ENCODE data around the gene STK11.
A peak's percentile ranks its signal among the peaks of the same experiment; 100 is the strongest.

The STK11 gene, protein sequence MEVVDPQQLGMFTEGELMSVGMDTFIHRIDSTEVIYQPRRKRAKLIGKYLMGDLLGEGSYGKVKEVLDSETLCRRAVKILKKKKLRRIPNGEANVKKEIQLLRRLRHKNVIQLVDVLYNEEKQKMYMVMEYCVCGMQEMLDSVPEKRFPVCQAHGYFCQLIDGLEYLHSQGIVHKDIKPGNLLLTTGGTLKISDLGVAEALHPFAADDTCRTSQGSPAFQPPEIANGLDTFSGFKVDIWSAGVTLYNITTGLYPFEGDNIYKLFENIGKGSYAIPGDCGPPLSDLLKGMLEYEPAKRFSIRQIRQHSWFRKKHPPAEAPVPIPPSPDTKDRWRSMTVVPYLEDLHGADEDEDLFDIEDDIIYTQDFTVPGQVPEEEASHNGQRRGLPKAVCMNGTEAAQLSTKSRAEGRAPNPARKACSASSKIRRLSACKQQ

DNA sequence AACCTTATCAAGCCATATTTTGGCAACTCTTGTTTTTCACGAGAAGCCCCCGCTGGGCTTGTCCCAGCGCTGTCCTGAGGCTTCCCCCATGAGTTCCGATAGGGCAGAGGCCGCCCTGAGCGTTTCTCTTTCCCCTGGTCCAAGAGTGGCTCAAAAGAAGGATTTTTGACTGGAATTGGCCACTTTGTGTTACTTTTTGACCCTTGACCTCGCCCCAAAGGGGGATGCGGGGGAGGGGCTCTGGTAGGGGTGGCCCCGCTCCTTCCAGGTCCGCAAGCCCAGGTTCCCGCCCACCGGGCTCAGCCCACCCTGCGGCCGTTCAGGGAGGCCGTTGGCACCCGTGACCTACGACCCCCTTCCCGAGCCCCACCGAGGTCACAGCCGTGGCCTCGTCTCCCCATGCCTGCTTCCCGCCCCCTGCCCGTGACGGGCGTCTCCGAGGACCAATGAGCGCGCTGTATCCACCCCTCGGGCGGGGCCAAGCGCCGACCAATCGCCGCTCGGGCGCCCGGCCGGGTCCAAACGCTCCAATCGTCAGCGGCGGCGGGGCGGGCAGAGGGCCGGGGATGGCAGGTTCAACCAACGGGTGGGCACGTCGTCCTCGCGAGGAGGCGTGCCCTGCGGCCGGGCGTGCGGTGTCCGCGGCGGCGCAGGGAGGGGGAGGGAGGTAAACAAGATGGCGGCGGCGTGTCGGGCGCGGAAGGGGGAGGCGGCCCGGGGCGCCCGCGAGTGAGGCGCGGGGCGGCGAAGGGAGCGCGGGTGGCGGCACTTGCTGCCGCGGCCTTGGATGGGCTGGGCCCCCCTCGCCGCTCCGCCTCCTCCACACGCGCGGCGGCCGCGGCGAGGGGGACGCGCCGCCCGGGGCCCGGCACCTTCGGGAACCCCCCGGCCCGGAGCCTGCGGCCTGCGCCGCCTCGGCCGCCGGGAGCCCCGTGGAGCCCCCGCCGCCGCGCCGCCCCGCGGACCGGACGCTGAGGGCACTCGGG is at the start of gene STK11:
TSS of gene STK11 (plus strand) at position 665 of the 986 bp plus-strand sequence. CDS start 1,136 bp downstream, outside the sequence.
- DNase-seq: peak; percentile 99

DNA sequence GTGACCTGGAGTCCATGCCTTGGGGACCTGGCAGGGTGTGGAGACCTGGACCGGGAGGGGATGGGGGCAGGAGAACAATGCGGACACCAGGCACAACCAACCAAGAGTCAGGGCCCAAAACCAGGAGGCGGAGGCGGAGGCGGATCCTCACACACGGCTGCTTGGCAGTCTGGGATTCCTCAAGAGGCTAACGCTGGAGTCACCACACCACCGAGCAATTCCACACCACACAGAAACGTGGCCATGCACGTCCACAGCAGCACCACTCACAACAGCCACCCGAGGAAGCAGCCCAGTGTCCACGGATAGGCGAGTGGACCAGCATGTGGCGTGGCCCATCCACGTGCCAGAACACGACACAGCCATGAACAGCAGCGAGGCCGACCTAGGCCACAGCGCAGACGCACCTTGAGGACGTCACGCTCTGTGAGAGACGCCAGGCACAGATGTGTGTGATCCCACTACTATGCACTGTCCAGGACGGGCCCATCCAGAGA is 49.2 kb upstream of the STK11 start:
- no peak for DNase-seq

DNA sequence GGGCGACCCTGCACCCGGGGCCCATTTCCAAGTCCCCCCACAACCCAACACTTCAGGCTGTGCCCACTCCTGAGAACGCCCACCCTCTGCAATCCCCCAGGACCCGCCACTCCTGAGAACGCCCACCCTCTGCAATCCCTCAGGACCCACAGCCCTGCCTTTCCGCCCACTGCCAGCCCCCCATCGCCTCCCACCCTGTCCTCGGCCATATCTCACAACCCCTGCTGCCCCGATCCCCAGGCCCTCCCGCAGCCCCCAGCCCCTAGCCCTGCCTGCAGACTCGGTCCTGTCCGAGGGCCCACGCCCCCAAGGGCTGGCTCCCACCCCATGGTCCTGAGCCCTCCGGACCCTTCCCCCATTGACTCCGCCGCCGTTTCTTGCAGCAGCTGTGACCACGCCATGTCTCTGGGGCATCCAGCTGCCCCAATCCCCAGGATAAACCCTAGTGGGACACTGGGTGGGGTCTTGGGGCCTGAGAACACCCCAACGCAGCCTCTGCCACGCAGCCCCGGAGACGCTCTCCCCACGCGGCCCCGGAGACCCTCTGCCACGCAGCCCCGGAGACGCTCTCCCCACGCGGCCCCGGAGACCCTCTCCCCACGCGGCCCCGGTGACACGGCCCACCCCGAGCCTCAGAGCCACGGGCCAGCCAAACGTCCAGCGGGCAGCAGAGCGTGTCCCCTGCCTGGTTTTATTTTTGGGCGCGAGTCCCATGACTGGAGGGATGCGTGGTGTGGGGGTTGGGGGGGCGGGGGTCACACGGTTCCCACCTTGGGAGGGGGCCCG is 48.6 kb upstream of the STK11 start:
- DNase-seq: no peak

DNA sequence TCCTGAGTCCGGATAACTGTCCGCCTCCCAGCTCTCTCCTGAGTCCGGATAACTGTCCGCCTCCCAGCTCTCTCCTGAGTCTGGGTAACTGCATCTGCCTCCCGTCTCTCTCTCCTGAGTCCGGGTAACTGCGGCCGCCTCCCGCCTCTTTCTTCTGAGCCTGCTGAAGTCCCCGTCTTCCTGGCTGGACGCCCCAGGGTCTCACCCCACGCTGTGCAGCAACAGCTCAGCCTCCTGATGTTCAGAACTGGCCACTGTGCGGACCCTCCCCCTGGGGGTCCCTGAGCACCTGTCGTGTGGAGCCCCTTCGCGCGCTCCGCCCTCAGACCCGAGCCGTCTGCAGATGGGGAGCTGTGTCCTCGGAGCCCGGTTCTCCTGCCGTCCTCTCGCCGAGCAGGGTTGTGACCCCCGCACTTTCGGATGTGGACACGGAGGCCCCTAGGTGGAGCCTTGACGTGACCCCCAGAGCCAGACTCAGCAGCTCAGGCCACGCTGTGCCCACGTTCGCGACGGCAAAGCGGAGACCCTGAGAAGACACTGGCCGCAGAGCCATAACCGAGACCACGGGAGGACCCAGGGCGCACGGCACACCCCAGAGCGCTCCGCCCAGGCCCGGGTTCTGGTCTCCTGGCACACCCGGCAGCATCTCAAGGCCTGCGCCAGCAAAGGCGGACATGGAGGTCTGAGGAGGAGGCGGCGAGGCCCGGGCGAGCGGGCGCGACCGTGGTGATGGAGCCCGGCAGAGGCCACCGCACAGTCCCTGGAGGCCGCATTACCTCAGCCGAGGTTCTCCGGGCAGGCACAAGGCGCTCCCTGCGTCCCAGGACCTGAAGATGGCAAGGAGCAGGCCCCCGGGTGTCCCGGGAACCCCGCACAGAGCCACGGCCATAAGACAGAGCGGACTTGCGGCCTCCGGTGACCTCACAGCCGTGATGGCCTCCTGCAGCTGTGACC is 47.4 kb upstream of the STK11 start:
- no peak for DNase-seq

DNA sequence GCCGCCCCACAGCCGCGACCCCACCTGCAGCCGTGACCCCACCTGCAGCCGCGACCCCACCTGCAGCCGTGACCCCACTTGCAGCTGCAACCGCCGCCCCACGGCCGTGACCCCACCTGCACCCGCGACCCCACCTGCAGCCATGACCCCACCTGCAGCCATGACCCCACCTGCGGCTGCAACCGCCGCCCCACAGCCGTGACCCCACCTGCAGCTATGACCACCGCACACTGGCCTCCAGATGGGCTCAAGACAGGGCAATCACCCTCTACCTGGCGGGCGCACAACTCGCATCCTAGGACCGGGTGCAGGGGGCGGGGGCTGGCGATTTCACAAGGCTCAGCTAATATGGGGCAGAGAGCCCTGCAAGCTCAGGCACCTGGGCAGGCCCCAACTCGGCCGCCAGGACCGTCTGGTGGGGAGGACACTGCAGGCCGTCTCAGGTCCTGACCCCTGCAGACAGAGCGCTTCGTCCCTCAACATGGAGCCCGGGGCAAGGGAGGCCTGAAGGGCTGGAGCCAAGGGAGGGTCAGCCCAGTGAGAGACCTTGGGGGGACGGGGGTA is 46.6 kb upstream of the STK11 start:
- no peak for DNase-seq

DNA sequence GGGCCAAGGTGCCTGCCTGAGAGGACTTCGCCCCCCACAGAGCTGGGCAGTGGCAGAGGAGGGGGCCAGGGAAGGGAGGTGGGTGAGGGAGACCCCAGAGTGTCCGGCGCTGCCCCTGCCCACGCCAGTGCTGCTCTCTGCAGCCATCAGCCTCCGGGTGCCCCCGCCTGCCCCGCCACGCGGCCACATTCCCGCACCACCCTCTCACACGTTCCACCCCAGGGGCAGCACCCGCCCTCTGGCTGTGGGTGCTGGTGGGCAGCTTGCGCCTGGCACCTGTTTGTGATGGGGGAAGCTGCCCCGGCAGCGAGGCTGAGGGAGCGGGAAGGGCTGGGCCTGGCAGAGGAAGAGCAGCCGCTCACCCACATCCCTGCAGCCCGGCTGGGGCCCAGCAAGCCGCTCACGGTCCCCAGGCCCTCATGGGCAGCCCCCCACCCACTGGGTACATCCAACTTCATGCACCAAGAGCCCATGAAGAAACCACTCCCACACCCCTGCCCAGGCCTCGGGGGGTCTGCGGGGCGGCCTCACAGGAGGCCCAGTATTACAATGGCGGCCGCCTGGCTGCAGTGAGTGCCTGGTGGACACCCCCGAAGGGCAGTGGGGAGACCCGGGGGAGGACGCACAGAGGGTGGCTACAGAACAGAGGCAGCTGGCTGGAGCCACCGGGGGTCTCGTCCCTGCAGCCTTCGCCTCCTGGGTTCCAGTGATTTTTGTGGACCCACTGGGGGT is 45.5 kb upstream of the STK11 start:
- DNase-seq: no peak

DNA sequence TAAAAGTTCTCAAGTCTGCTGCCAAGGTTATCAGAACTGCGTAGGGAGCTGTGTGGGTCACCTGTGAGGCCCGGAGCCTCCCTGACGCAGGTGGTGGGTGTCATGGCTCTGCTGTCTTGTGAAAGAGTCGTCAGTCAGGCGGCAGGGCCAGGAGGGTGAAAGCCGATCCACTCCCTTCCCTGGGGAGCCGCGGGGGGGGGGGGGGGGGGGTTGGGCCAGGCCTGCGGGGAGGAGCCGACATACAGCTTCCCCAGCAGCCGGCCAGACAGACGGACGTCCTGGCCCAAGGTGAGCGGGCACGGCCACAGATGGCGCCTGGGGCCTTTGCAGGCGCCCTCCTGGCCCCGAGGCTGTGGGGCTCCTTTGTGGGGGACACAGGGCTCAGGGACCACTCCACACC is 43.9 kb upstream of the STK11 start:
- DNase-seq: no peak

DNA sequence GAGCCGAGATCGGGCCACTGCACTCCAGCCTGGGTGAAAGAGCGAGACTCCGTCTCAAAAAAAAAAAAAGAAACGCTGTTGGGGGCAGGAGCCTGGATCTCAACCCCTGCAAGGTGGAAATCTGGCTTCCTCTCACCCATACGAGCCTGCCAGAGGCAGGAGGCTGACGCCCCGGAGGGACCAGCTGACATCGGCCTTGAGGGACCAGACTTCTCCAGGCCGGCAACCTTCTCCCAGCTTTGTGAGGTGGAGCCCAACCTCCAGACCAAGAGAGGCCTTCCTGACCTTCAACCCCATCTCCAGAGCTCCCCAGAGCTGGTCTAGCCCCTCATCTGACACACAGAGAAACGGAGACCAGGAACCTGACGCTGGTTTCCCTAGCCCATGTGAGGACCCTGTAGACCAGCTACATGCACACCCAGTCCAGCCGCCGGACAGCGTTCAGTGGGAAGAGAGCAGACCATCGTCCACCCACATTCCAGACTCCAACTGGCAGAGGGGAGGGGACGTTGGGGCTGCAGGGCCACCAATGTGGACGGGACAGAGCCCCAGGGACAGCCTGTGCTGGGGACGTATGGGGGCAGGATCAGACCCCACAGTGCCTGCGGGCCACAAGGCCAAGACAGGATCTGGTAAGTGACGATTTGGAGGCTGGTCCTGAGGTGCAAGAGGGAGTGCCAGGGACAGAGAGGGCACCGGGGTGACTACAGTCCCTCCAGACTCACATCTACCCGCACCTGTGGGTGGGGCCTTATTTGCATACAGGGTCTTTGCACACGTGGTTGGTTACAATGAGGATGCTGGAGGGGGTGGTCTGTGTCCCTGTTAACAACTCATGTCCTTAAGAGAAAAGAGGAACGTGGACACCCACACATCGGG is 42.9 kb upstream of the STK11 start:
- no peak for DNase-seq

DNA sequence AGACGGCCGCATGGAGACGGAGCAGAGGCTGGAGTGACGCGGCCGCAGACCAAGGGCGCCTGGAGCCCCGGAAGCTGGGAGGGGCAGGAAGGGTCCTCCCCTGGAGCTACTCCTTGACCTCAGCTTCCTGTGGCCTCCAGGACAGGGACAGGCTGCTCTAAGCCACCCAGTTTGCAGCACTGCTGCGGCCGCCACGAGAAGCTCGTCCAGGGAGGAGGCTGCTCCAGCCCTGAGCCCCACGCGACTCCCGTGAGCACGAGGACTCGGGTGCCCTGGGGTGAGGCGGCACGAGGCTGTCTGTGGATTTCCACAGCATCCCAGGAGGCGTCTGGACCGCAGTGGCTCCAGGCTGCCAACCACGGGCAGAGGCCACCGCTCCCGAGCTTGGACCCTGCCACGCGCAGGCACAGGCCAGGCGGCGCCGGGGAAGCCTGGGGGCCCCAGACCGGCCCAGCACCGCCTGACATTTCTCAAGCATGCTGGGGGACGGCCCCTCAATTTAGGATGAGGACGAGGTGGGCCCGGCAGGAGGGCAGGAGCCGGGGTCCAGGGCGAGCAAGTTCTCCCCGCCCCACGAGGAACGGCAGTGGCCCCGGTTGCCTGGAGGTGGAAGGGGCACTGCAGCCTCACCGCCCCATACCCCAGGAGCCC is 42.2 kb upstream of the STK11 start:
- DNase-seq: no peak

DNA sequence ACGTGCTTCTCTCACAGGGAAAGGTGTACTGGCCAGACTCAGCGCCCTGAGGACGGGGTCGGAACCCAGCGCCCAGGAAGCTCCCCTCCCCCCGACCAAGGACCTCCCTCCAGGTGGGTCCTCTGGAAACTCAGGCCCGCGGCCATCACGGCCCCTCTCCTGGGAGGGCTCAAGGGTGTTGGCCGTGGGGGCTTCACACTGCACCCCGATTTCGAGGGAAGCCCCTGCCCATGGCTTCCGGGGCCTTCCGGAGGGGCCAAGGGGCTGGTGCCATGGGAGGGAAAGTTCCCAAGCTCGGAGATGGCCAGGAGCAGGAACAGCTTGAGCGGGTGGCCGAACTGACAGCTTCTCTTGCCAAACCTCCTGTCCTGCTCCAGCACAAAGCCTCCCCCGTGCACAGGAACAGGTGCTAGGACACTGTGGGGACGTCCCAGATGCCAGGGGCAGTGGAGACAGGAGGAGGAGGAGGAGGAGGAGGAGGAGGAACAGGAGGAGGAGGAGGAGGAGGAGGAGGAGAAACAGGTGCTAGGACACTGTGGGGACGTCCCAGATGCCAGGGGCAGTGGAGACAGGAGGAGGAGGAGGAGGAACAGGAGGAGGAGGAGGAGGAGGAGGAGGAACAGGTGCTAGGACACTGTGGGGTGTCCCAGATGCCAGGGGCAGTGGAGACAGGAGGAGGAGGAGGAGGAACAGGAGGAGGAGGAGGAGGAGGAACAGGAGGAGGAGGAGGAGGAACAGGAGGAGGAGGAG is 41.5 kb upstream of the STK11 start:
- DNase-seq: no peak

DNA sequence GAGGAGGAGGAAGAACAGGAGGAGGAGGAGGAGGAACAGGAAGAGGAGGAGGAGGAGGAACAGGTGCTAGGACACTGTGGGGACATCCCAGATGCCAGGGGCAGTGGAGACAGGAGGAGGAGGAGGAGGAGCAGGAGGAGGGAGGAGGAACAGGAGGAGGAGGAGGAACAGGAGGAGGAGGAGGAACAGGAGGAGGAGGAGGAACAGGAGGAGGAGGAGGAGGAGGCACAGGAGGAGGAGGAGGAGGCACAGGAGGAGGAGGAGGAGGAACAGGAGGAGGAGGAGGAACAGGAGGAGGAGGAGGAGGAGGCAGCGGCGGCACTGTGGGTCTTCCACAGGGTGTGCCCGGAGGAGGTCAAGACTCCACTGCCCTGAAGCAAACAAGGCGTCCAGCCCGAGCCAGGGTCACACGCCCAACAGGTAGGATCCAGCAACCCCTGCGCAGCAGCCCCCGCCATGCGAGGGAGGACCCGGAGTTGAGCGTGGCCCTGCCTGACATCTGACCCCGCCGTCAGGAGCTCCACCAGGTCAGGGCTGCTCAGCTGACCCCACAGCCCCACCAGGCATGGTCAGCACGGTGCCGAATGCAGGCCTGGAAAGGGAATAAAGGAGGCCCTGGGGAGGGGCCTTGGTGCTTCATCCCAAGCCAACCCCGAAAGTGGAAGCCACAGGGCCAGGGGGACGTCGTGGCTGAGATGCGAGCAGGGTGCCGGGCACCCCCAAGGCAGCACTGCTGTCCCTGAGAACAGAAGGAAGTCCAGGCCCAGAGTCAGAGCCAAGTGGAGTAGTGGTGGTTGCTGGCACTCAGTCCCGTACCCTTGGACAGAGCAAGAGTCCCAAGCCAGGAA is 40.7 kb upstream of the STK11 start:
- DNase-seq: no peak

DNA sequence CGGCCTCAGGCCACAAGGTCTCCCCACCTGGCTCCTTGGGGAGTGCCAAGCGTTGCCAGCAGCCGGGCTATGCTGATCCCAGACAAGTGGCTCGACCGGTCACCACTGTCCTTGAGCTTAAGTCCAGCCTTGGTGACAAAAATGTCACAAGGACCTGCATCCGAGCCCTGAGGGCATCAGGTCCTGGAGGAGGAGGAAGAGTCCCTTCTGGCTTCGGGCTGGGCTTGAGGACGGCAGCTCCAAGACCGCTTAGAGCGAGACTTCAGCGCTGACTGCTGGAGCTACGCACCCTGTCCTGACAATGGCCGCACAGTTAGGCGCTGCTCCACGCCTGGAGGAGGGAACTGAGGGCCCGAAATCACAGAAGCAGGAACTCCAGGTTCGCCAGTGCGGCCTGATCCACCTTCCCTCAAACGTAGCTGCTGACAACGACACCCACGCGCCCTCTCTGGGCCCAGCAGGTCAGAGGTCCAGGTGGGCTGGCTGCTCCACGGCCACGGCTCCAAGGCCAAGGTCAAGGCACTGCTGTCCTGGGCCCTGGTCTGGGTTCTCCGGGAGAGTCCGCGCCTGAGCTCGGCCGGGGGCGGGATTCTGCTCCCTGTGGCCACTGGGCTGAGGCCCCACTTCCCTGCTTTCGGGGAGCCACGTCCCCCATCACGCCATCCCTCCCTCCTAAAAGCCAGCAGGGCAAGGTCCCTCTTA is 38.6 kb upstream of the STK11 start:
- no peak for DNase-seq

DNA sequence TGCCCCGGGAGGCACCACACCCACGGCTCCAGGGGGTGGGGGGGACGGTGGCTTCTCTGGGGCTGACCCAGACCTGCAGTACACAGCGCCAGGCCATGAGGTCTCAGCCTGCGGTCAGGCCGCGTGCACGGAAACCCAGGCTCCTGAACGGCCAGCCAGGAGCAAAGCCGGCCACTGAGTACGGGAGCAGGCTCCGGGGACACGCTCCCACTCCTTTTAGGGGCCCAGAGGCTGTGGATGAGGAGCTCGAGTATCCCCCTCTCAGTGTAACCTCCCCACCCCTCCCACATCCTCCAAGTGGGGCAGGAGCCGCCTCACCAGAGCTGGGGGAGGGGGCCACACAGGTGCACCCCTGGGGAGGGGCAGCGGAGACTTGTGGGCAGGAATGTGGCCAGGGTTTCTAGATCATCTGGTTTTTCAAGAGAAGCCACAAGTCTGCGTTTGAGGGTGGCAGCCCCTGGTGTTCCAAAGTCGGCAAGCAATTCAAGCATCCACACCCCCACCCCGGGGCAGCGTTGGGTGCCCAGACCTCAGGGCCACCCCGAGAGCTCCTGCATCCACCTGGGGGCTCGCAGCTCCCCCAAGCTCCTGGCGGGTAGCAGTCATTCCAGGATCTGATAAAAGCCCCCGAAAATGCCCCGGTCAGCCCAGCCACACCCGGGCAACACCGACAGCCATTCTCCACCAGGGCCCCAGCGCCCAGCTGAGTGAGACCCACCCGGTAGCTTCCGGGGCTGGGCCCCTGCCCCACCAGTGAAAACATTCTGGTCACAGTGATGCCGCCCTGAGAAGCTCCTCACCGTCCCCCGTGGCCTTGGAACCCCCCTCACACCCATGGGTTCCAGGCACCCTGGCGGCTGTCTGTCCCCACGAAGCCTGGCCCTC is 37.6 kb upstream of the STK11 start:
- no peak for DNase-seq

DNA sequence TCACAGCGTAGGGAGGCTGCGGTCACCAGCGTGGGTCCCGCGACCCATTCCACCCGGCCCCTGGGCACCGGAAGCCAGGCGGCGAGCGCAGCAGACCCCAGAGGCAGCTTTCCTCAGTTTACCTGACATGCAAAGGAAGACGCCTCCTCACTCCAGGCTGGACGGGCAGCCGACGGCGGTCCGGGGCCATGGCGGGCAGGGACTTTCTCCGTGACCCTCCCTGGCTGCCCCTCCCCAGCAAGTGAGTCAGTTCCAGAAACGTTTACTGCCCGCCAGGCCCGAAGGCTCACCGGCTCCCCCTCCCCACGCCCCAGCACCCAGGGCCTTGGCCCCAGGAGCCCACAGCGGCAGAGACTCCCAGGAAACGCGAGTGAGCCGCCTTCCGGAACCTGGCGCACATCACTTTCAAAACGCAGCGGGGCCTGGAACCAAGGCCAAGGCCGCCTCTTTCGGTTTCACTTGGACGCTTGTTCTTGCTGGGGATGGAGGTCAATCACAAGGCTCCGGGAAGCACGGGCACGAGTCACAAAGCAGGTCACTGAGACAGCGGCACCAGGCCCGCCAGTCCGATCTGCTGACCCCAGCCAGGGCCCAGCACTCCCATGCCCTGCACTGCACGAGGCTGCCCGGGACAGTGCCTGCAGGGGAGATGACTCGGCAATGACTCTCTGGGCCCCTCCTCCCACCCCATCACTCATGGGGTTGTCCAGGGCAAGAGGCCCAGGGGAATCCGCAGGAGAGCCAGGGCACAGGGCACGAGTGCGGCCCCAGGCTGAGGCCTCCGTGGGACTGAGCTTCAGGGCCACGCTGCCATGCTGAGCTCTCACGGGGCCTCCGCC is 36.8 kb upstream of the STK11 start:
- DNase-seq: no peak

All from eye (tissue), 1 donor.